GM12878 (cell line): ENCODE data around the gene CDKL1. TPM values are rescaled to one million over a fixed set of nuclear protein-coding genes. Genes with fewer than 3 reads are reported as not detected.
A peak's percentile ranks its signal among the peaks of the same experiment; 100 is the strongest.

Experiments
- ATAC-seq: fragments of 200-7000 bp; cut with Tn5 transposase; 3 replicates; pipeline ENCODE4 v1.9.1; 2020; ENCODE audit warnings: mild to moderate bottlenecking, moderate library complexity
- BruUV-seq: library from RNA; stranded (reverse); fragments of 400-500 nt; replicated peaks from 2 replicates; lab custom pipeline; 2021; lab: Mats Ljungman, UMichigan
- CTCF ChIA-PET: fragments of 300-600 bp; sonication (Branson Sonifier 250); formaldehyde crosslinking; extraction: SDS; loops from one replicate; lab custom pipeline; 2021; ENCODE audit warnings: inconsistent platforms; lab: Yijun Ruan, JAX
- POLR2A ChIA-PET: fragments of 350-600 bp; formaldehyde crosslinking; extraction: SDS; loops from one replicate; lab custom pipeline; 2021; ENCODE audit warnings: inconsistent platforms; lab: Charles Lee
- RAD21 ChIA-PET: fragments of 300-600 bp; sonication (Branson Sonifier 250); formaldehyde crosslinking; loops from one replicate; lab custom pipeline; 2023; ENCODE audit warnings: antibody characterized with exemption; ENCODE audit not compliant: unreplicated experiment; lab: Charles Lee
- SMC1A ChIA-PET: fragments of 300-600 bp; sonication (Branson Sonifier 250); formaldehyde crosslinking; loops from one replicate; lab custom pipeline; 2023; ENCODE audit not compliant: unreplicated experiment, uncharacterized antibody; lab: Charles Lee
- DNase-seq: peaks from one replicate; pipeline ENCODE4 v3.0.0-alpha.2; 2011; ENCODE audit warnings: low read depth, low spot score
- FAIRE-seq: peaks from 3 replicates; lab custom pipeline; 2011; peaks lifted over from hg19 to GRCh38; lab: Jason Lieb, UNC
- H2AFZ ChIP-seq: 2 replicates; pipeline ENCODE4 v1.6.0; 2011; ENCODE audit warnings: low read depth, low read length, control low read depth; ENCODE audit not compliant: control insufficient read depth
- H3K27ac ChIP-seq: 2 replicates; pipeline ENCODE4 v1.5.1; 2011; ENCODE audit warnings: control low read depth; ENCODE audit not compliant: control insufficient read depth, insufficient read depth
- H3K27me3 ChIP-seq, 2 experiments: replicated peaks in 1 of 2; 2 replicates each; pipeline versions ENCODE4 v1.6.0 to v1.6.1; 2011; ENCODE audit warnings: low read length in 1 of 2; ENCODE audit not compliant: control insufficient read depth in 2 of 2, insufficient read depth in 2 of 2
- H3K36me3 ChIP-seq, 2 experiments: 2 replicates each; pipeline ENCODE4 v1.5.1; 2011; ENCODE audit warnings: low read length in 1 of 2; ENCODE audit not compliant: control insufficient read depth in 2 of 2, insufficient read depth in 2 of 2
- H3K4me1 ChIP-seq: 2 replicates; pipeline ENCODE4 v1.6.1; 2011; ENCODE audit warnings: mild to moderate bottlenecking, low read length, moderate library complexity, mixed read lengths; ENCODE audit not compliant: control insufficient read depth, insufficient read depth
- H3K4me2 ChIP-seq: 2 replicates; pipeline ENCODE4 v1.6.0; 2011; ENCODE audit warnings: control low read depth; ENCODE audit not compliant: control insufficient read depth, insufficient read depth
- H3K4me3 ChIP-seq: fragments of 200-600 bp; sonication (generic); 2 replicates; pipeline ENCODE4 v1.5.1; 2016
- H3K79me2 ChIP-seq: 2 replicates; pipeline ENCODE4 v1.6.0; 2011; ENCODE audit warnings: low read length; ENCODE audit not compliant: control insufficient read depth, insufficient read depth
- H3K9ac ChIP-seq: 2 replicates; pipeline ENCODE4 v1.8.0; 2011; ENCODE audit warnings: low read length, control low read depth, mixed read lengths; ENCODE audit not compliant: control insufficient read depth, insufficient read depth
- H3K9me3 ChIP-seq: replicated peaks from 3 replicates; pipeline ENCODE4 v1.5.1; 2011; ENCODE audit warnings: mild to moderate bottlenecking, low read length; ENCODE audit not compliant: control insufficient read depth, insufficient read depth
- H4K20me1 ChIP-seq: 2 replicates; pipeline ENCODE4 v1.6.0; 2011; ENCODE audit not compliant: control insufficient read depth, insufficient read depth
- CBX3 ChIP-seq: fragments of 200-600 bp; sonication (generic); IDR thresholded peaks from 2 replicates; pipeline ENCODE4 v1.6.1; 2016; ENCODE audit warnings: low read depth, borderline replicate concordance
- EED ChIP-seq: sonication (generic); IDR thresholded peaks from 2 replicates; pipeline ENCODE4 v1.6.1; 2016; ENCODE audit warnings: antibody characterized with exemption, low read depth
- ESRRA ChIP-seq: IDR thresholded peaks from 2 replicates; pipeline ENCODE4 v1.6.1; 2012; ENCODE audit warnings: mild to moderate bottlenecking, low read length, improper control_type of control experiment
- MEF2B ChIP-seq: fragments of 450-650 bp; IDR thresholded peaks from 2 replicates; pipeline ENCODE4 v1.6.1; 2018; ENCODE audit warnings: mild to moderate bottlenecking, moderate library complexity; ENCODE audit not compliant: partially characterized antibody, poor library complexity, severe bottlenecking
- WGBS: methylation state at CpG from one replicate; pipeline ENCODE4 v1.1.6; 2016; ENCODE audit warnings: low lambda C conversion rate; ENCODE audit not compliant: insufficient replicate concordance, insufficient coverage; ENCODE audit errors: missing lambda C conversion rate; 5-methylcytosine and 5-hydroxymethylcytosine counted together
- in situ Hi-C: fragments of 300-500 bp; cut with MboI; formaldehyde crosslinking; loops from 9 replicates; pipeline ENCODE4 v1.14.3; 2018; ENCODE audit warnings: mixed read lengths
- intact Hi-C: fragments of 100-400 bp; cut with micrococcal nuclease; formaldehyde crosslinking; loops from one replicate; pipeline ENCODE4 v1.14.2; 2022; ENCODE audit not compliant: unreplicated experiment
- polyA plus RNA-seq, 11 experiments: library from polyadenylated mRNA; depleted of rRNA in 4 of 11; unstranded in 6 of 11; stranded (reverse) in 5 of 11; fragments of >200 nt; fragmentation: Nextera tagmentation in 4 of 11; fragmentation: Illumina TruSeq in 1 of 11; extraction: Ambion mirVana in 4 of 11; extraction: Trizol in 1 of 11; gene quantifications; 1 replicate in 1 of 11; 2 replicates in 10 of 11; pipeline versions ENCODE4 v1.2.1 to v1.2.3, GENCODE V29; 2011 to 2016; ENCODE audit warnings: inconsistent platforms in 2 of 11, missing spikeins in 2 of 11, low read depth in 1 of 11
- total RNA-seq, 4 experiments: library from RNA; depleted of rRNA in 3 of 4; stranded (reverse); fragments of >200 nt in 3 of 4; fragmentation: Illumina TruSeq in 1 of 4; extraction: Trizol in 1 of 4; gene quantifications; 2 replicates each; pipeline versions ENCODE4 v1.2.1 to v1.2.3, GENCODE V29; 2013 to 2021

The CDKL1 gene
- total and polyA plus RNA-seq, 10 of the 15 experiments (the other 5 are each of a cell fraction or from before 2014, with no cell fraction given) = 9.0 to 19.0 (median 11.1) TPM

- Histone ChIP-seq H3K27ac (peak overlapping the region; percentile 35), H3K27me3 (no peaks in the 10 kb centered on the region), H3K4me1 (peaks cover 5% of the 10 kb centered on the region), H3K36me3 (peaks cover 2 to 11% of the 10 kb centered on the region in 2 experiments; a peak in 3 of 4 replicates), H3K4me3 (no peak overlapping the region; the same call in 1 of the 2 replicates), H3K9ac (peak overlapping the region; percentile 14; the same call in 1 of the 2 replicates), H3K4me2 (peak overlapping the region; percentile 52; the same call in 1 of the 2 replicates), H2AFZ (peak overlapping the region; percentile 49), H4K20me1 (no peaks in the 10 kb centered on the region), H3K9me3 (no peaks in the 10 kb centered on the region), H3K79me2 (no peaks in the 10 kb centered on the region)
- 81% methylated on average over 7 of the region's 7 CpGs for WGBS
- ChIA-PET CTCF (interaction anchor here (2.2 kb wide), 1 partner anchor 15 kb away, joined by 14 read pairs; no protein-coding TSS in a partner anchor), POLR2A (interaction anchor here (1.4 kb wide), 1 partner anchor 115 kb away, joined by 3 read pairs; no protein-coding TSS in a partner anchor), SMC1A (interaction anchor here (1.6 kb wide), 1 partner anchor 16 kb away, joined by 6 read pairs; no protein-coding TSS in a partner anchor), RAD21 (no interaction called here)
- FAIRE-seq = no peak
- TF ChIP-seq EED (peak; percentile 52; the same call in 1 of the 2 replicates), ESRRA (no peak), CBX3 (no peak), MEF2B (no peak)
- ATAC-seq = no peak; the same call in 1 of the 3 replicates
- intact Hi-C loops = no loop called here
- no peak for DNase-seq
- in situ Hi-C loops = no loop called here
- BruUV-seq = no TSS peak
Observed at GRCh38 chr14:50335989-50336824, 60.5 kb downstream of the CDKL1 start.
